ENCODE results near the gene ABI1. TPM values are rescaled to one million over a fixed set of nuclear protein-coding genes. Genes with fewer than 3 reads are reported as not detected.
A peak's percentile ranks its signal among the peaks of the same experiment; 100 is the strongest.

Gene ABI1
- total RNA-seq, 1 experiment from 2014 or later: 29.7 TPM

- no peak overlapping the region for H3K4me3 ChIP-seq (ENCODE audit: insufficient read depth, low read depth, low read length)
- DNase-seq: no peak
- H3K36me3 ChIP-seq (replicated peaks; ENCODE audit: control insufficient read depth, insufficient read depth, low read length): peaks cover 26% of the 10 kb centered on the region
- no peaks in the 10 kb centered on the region for H3K27me3 ChIP-seq (ENCODE audit: control insufficient read depth, insufficient read depth, low read length)
Observed at GRCh38 chr10:26735435-26735834, 125.3 kb downstream of the ABI1 start.

GRCh38 chr10:26733750-26734568 is 126.8 kb downstream of the ABI1 start:
- Histone ChIP-seq H3K36me3 (replicated peaks; ENCODE audit: control insufficient read depth, insufficient read depth, low read length) (peaks cover 28% of the 10 kb centered on the region), H3K4me3 (ENCODE audit: insufficient read depth, low read depth, low read length) (no peak overlapping the region), H3K27me3 (ENCODE audit: control insufficient read depth, insufficient read depth, low read length) (no peaks in the 10 kb centered on the region)
- DNase-seq: peak; percentile 20

GRCh38 chr10:26730552-26730951 is 130.2 kb downstream of the ABI1 start:
- peaks cover 19% of the 10 kb centered on the region for H3K36me3 ChIP-seq (replicated peaks; ENCODE audit: control insufficient read depth, insufficient read depth, low read length)
- H3K27me3 ChIP-seq (ENCODE audit: control insufficient read depth, insufficient read depth, low read length): no peaks in the 10 kb centered on the region
- no peak overlapping the region for H3K4me3 ChIP-seq (ENCODE audit: insufficient read depth, low read depth, low read length)
- no peak for DNase-seq

GRCh38 chr10:26729395-26729794 is 131.4 kb downstream of the ABI1 start:
- Histone ChIP-seq H3K36me3 (replicated peaks; ENCODE audit: control insufficient read depth, insufficient read depth, low read length) (peaks cover 14% of the 10 kb centered on the region), H3K4me3 (ENCODE audit: insufficient read depth, low read depth, low read length) (no peak overlapping the region), H3K27me3 (ENCODE audit: control insufficient read depth, insufficient read depth, low read length) (no peaks in the 10 kb centered on the region)
- DNase-seq: no peak

- Histone ChIP-seq H3K4me3 (ENCODE audit: insufficient read depth, low read depth, low read length) (no peak overlapping the region), H3K27me3 (ENCODE audit: control insufficient read depth, insufficient read depth, low read length) (no peaks in the 10 kb centered on the region), H3K36me3 (replicated peaks; ENCODE audit: control insufficient read depth, insufficient read depth, low read length) (peaks cover 14% of the 10 kb centered on the region)
- DNase-seq: no peak
Observed at GRCh38 chr10:26728957-26729356, 131.8 kb downstream of the ABI1 start.

GRCh38 chr10:26727005-26727404 is 133.8 kb downstream of the ABI1 start:
- H3K36me3 ChIP-seq (replicated peaks; ENCODE audit: control insufficient read depth, insufficient read depth, low read length): peaks cover 8% of the 10 kb centered on the region
- no peak overlapping the region for H3K4me3 ChIP-seq (ENCODE audit: insufficient read depth, low read depth, low read length)
- H3K27me3 ChIP-seq (ENCODE audit: control insufficient read depth, insufficient read depth, low read length): no peaks in the 10 kb centered on the region
- DNase-seq: no peak

GRCh38 chr10:26725837-26726727 is 134.7 kb downstream of the ABI1 start:
- no peak overlapping the region for H3K4me3 ChIP-seq (ENCODE audit: insufficient read depth, low read depth, low read length)
- no peaks in the 10 kb centered on the region for H3K27me3 ChIP-seq (ENCODE audit: control insufficient read depth, insufficient read depth, low read length)
- peak; percentile 50 for DNase-seq
- peaks cover 6% of the 10 kb centered on the region for H3K36me3 ChIP-seq (replicated peaks; ENCODE audit: control insufficient read depth, insufficient read depth, low read length)

- H3K36me3 ChIP-seq (replicated peaks; ENCODE audit: control insufficient read depth, insufficient read depth, low read length): peaks cover 3% of the 10 kb centered on the region
- H3K27me3 ChIP-seq (ENCODE audit: control insufficient read depth, insufficient read depth, low read length): no peaks in the 10 kb centered on the region
- no peak overlapping the region for H3K4me3 ChIP-seq (ENCODE audit: insufficient read depth, low read depth, low read length)
- DNase-seq: no peak
Observed at GRCh38 chr10:26723016-26723415, 137.7 kb downstream of the ABI1 start.

GRCh38 chr10:26721561-26721960 is 139.2 kb downstream of the ABI1 start:
- H3K4me3 ChIP-seq (ENCODE audit: insufficient read depth, low read depth, low read length): no peak overlapping the region
- H3K27me3 ChIP-seq (ENCODE audit: control insufficient read depth, insufficient read depth, low read length): no peaks in the 10 kb centered on the region
- no peak for DNase-seq
- H3K36me3 ChIP-seq (replicated peaks; ENCODE audit: control insufficient read depth, insufficient read depth, low read length): peaks cover 3% of the 10 kb centered on the region

- no peaks in the 10 kb centered on the region for H3K27me3 ChIP-seq (ENCODE audit: control insufficient read depth, insufficient read depth, low read length)
- peaks cover 1% of the 10 kb centered on the region for H3K36me3 ChIP-seq (replicated peaks; ENCODE audit: control insufficient read depth, insufficient read depth, low read length)
Observed at GRCh38 chr10:26717476-26717875, 143.3 kb downstream of the ABI1 start.

GRCh38 chr10:26715137-26715487 is 145.6 kb downstream of the ABI1 start:
- Histone ChIP-seq H3K36me3 (replicated peaks; ENCODE audit: control insufficient read depth, insufficient read depth, low read length) (no peaks in the 10 kb centered on the region; the same call in none of the 2 replicates), H3K27me3 (ENCODE audit: control insufficient read depth, insufficient read depth, low read length) (no peaks in the 10 kb centered on the region), H3K4me3 (ENCODE audit: insufficient read depth, low read depth, low read length) (no peak overlapping the region)
- no peak for DNase-seq

More at GRCh38 chr10:26717476-26717875, 143.3 kb downstream of the ABI1 start:
- H3K4me3 ChIP-seq (ENCODE audit: insufficient read depth, low read depth, low read length): no peak overlapping the region
- no peak for DNase-seq

- H3K36me3 ChIP-seq (replicated peaks; ENCODE audit: control insufficient read depth, insufficient read depth, low read length): no peaks in the 10 kb centered on the region; the same call in none of the 2 replicates
- no peaks in the 10 kb centered on the region for H3K27me3 ChIP-seq (ENCODE audit: control insufficient read depth, insufficient read depth, low read length)
- DNase-seq: no peak
- no peak overlapping the region for H3K4me3 ChIP-seq (ENCODE audit: insufficient read depth, low read depth, low read length)
Observed at GRCh38 chr10:26714415-26715136, 146.2 kb downstream of the ABI1 start.

GRCh38 chr10:26711324-26711723 is 149.4 kb downstream of the ABI1 start:
- Histone ChIP-seq H3K4me3 (ENCODE audit: insufficient read depth, low read depth, low read length) (no peak overlapping the region), H3K36me3 (replicated peaks; ENCODE audit: control insufficient read depth, insufficient read depth, low read length) (peaks cover 3% of the 10 kb centered on the region), H3K27me3 (ENCODE audit: control insufficient read depth, insufficient read depth, low read length) (no peaks in the 10 kb centered on the region)
- no peak for DNase-seq

GRCh38 chr10:26706936-26707335 is 153.8 kb downstream of the ABI1 start:
- H3K27me3 ChIP-seq (ENCODE audit: control insufficient read depth, insufficient read depth, low read length): no peaks in the 10 kb centered on the region
- no peak for DNase-seq
- H3K4me3 ChIP-seq (ENCODE audit: insufficient read depth, low read depth, low read length): no peak overlapping the region
- peaks cover 5% of the 10 kb centered on the region for H3K36me3 ChIP-seq (replicated peaks; ENCODE audit: control insufficient read depth, insufficient read depth, low read length)
